Ovary (tissue), 3 donors: ENCODE measurements around the gene ANKRD1.

Experiments used
- EP300 ChIP-seq: sonication (generic); formaldehyde crosslinking; IDR thresholded peaks from one replicate; pipeline ENCODE4 v1.6.1; 2017; ENCODE audit warnings: antibody characterized with exemption
- POLR2A ChIP-seq: fragments of 450-650 bp; IDR thresholded peaks from one replicate; pipeline ENCODE4 v1.6.1; 2017; ENCODE audit warnings: antibody characterized with exemption, mild to moderate bottlenecking, moderate library complexity
- TF ChIP-seq, protein P1 (sequence below), 3 donors: fragments of 450-650 bp in 2 of 3; fragments of 200-600 bp in 1 of 3; IDR thresholded peaks; one replicate each; pipeline versions ENCODE4 v1.5.1 to v1.8.0; 2016 to 2022; ENCODE audit warnings: antibody characterized with exemption in 3 of 3, mild to moderate bottlenecking in 1 of 3
- donor health status: DM: no; HTN: no; CAD: no.

GRCh38 chr10:90959826-90960225 lies 38.9 kb upstream of the ANKRD1 start:
- TF ChIP-seq, protein P1, sequence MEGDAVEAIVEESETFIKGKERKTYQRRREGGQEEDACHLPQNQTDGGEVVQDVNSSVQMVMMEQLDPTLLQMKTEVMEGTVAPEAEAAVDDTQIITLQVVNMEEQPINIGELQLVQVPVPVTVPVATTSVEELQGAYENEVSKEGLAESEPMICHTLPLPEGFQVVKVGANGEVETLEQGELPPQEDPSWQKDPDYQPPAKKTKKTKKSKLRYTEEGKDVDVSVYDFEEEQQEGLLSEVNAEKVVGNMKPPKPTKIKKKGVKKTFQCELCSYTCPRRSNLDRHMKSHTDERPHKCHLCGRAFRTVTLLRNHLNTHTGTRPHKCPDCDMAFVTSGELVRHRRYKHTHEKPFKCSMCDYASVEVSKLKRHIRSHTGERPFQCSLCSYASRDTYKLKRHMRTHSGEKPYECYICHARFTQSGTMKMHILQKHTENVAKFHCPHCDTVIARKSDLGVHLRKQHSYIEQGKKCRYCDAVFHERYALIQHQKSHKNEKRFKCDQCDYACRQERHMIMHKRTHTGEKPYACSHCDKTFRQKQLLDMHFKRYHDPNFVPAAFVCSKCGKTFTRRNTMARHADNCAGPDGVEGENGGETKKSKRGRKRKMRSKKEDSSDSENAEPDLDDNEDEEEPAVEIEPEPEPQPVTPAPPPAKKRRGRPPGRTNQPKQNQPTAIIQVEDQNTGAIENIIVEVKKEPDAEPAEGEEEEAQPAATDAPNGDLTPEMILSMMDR (IDR thresholded peaks at IDR 0.05) = no peak
- no peak for TF ChIP-seq POLR2A
- TF ChIP-seq EP300 = no peak
